ENCODE data around the gene FAM50B.

DNA sequence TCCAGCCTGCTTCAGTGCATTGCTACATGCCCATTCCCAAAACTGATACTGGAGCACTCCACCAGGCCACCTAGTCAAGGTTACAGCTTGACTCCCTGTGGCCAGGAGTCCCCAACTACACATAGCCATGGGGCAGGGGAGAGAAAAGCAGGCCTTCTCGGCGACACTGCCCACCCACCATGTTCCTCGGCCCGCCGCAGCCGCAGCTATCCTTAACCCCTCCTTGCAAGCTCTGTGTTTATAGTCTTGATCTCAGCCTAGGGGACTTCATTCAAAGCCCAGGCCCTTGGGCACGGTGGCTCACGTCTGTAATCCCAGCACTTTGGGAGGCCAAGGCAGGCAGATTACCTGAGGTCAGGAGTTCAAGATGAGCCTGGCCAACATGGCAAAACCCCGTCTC is 39.2 kb upstream of the FAM50B start:
- TF ChIP-seq, protein P1, sequence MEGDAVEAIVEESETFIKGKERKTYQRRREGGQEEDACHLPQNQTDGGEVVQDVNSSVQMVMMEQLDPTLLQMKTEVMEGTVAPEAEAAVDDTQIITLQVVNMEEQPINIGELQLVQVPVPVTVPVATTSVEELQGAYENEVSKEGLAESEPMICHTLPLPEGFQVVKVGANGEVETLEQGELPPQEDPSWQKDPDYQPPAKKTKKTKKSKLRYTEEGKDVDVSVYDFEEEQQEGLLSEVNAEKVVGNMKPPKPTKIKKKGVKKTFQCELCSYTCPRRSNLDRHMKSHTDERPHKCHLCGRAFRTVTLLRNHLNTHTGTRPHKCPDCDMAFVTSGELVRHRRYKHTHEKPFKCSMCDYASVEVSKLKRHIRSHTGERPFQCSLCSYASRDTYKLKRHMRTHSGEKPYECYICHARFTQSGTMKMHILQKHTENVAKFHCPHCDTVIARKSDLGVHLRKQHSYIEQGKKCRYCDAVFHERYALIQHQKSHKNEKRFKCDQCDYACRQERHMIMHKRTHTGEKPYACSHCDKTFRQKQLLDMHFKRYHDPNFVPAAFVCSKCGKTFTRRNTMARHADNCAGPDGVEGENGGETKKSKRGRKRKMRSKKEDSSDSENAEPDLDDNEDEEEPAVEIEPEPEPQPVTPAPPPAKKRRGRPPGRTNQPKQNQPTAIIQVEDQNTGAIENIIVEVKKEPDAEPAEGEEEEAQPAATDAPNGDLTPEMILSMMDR (IDR thresholded peaks at IDR 0.05 in 4 of 5, conservative IDR thresholded peaks at IDR 0.05 in 1 of 5): no peak
- no peak for TF ChIP-seq POLR2A (IDR thresholded peaks at IDR 0.05)

Measured in gastrocnemius medialis (tissue), 4 donors.